ENCODE data around the gene DENND2A. TPM values are rescaled to one million over a fixed set of nuclear protein-coding genes. Genes with fewer than 3 reads are reported as not detected.
A peak's percentile ranks its signal among the peaks of the same experiment; 100 is the strongest.

DENND2A gene
- total RNA-seq, 1 experiment from 2014 or later: 10.0 TPM

GRCh38 chr7:140674899-140675701 is 34.5 kb upstream of the DENND2A start:
- Mint-ChIP-seq H3K9me3 (no peaks in the 10 kb centered on the region), H3K27me3 (ENCODE audit: low read depth) (0 out of 2 replicates have a peak, but pooled peaks cover 2% of the 10 kb centered on the region), H3K27ac (no peak overlapping the region), H3K4me3 (no peak overlapping the region; the same call in 1 of the 2 replicates), H3K36me3 (peaks cover 6% of the 10 kb centered on the region), H3K4me1 (peaks cover 11% of the 10 kb centered on the region)
- ATAC-seq (peak; percentile 40), DNase-seq (ENCODE audit: low spot score) (no peak)
- ChIA-PET POLR2A (no interaction called here), CTCF (interaction anchor here (0.5 to 3.4 kb wide), 16 partner anchors 11 to 336 kb away, joined by 3 to 21 read pairs (median 4); partner anchors contain the start of gene DENND2A)
- TF ChIP-seq ELF4 (CRISPR knock-in tag; IDR thresholded peaks at IDR 0.05; ENCODE audit: low read depth) (no peak), ERG (CRISPR knock-in tag; IDR thresholded peaks at IDR 0.05) (no peak), RELA (CRISPR knock-in tag; IDR thresholded peaks at IDR 0.05; ENCODE audit: borderline replicate concordance) (no peak), ZNF317 (CRISPR knock-in tag; IDR thresholded peaks at IDR 0.05; ENCODE audit: borderline replicate concordance, low read depth) (no peak), ZNF416 (CRISPR knock-in tag; IDR thresholded peaks at IDR 0.05) (no peak), ATF2 (CRISPR knock-in tag; IDR thresholded peaks at IDR 0.05; ENCODE audit: borderline replicate concordance, low read depth) (no peak)
- TF ChIP-seq, protein P1, sequence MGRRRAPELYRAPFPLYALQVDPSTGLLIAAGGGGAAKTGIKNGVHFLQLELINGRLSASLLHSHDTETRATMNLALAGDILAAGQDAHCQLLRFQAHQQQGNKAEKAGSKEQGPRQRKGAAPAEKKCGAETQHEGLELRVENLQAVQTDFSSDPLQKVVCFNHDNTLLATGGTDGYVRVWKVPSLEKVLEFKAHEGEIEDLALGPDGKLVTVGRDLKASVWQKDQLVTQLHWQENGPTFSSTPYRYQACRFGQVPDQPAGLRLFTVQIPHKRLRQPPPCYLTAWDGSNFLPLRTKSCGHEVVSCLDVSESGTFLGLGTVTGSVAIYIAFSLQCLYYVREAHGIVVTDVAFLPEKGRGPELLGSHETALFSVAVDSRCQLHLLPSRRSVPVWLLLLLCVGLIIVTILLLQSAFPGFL (CRISPR knock-in tag; IDR thresholded peaks at IDR 0.05; ENCODE audit: borderline replicate concordance): no peak
- TF ChIP-seq, protein P2, sequence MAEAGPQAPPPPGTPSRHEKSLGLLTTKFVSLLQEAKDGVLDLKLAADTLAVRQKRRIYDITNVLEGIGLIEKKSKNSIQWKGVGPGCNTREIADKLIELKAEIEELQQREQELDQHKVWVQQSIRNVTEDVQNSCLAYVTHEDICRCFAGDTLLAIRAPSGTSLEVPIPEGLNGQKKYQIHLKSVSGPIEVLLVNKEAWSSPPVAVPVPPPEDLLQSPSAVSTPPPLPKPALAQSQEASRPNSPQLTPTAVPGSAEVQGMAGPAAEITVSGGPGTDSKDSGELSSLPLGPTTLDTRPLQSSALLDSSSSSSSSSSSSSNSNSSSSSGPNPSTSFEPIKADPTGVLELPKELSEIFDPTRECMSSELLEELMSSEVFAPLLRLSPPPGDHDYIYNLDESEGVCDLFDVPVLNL (CRISPR knock-in tag; IDR thresholded peaks at IDR 0.05; ENCODE audit: borderline replicate concordance, low read depth): no peak

DNA sequence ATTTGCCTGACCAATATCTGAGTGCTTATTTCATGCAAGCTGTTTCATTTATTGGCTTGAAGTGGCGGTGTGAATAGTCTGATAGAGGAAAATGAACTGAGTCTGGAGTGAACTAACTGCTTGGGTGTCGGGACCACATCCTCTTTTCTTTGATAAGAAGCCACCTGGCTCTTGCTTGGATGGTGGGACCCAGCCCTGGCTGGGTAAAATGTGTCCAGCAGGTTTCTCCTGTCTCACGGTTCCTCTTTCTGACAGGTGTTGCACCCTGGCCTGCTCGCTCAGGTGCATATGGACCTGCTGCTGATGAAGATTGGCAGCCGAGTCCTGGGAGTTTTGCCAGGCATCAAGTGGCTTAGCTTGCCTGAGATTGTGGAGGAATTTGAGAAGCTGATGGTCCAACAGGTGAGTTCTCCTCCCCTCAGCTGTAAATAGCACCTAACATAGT is 33.8 kb upstream of the DENND2A start:
- Mint-ChIP-seq H3K27me3 (ENCODE audit: low read depth) (0 out of 2 replicates have a peak, but pooled peaks cover 2% of the 10 kb centered on the region), H3K36me3 (peaks cover 4% of the 10 kb centered on the region), H3K4me1 (peaks cover 11% of the 10 kb centered on the region), H3K9me3 (no peaks in the 10 kb centered on the region), H3K27ac (no peak overlapping the region), H3K4me3 (peak overlapping the region; percentile 76)
- ATAC-seq (no peak), DNase-seq (ENCODE audit: low spot score) (no peak)
- POLR2A ChIA-PET: interaction anchor here (0.5 to 0.6 kb wide), 2 partner anchors 158 to 159 kb away, joined by 3 read pairs; no protein-coding TSS in a partner anchor
- CTCF ChIA-PET: interaction anchor here (1.2 to 3.4 kb wide), 9 partner anchors 12 to 309 kb away, joined by 3 to 21 read pairs (median 7); partner anchors contain the start of gene DENND2A
- TF ChIP-seq, protein P3, sequence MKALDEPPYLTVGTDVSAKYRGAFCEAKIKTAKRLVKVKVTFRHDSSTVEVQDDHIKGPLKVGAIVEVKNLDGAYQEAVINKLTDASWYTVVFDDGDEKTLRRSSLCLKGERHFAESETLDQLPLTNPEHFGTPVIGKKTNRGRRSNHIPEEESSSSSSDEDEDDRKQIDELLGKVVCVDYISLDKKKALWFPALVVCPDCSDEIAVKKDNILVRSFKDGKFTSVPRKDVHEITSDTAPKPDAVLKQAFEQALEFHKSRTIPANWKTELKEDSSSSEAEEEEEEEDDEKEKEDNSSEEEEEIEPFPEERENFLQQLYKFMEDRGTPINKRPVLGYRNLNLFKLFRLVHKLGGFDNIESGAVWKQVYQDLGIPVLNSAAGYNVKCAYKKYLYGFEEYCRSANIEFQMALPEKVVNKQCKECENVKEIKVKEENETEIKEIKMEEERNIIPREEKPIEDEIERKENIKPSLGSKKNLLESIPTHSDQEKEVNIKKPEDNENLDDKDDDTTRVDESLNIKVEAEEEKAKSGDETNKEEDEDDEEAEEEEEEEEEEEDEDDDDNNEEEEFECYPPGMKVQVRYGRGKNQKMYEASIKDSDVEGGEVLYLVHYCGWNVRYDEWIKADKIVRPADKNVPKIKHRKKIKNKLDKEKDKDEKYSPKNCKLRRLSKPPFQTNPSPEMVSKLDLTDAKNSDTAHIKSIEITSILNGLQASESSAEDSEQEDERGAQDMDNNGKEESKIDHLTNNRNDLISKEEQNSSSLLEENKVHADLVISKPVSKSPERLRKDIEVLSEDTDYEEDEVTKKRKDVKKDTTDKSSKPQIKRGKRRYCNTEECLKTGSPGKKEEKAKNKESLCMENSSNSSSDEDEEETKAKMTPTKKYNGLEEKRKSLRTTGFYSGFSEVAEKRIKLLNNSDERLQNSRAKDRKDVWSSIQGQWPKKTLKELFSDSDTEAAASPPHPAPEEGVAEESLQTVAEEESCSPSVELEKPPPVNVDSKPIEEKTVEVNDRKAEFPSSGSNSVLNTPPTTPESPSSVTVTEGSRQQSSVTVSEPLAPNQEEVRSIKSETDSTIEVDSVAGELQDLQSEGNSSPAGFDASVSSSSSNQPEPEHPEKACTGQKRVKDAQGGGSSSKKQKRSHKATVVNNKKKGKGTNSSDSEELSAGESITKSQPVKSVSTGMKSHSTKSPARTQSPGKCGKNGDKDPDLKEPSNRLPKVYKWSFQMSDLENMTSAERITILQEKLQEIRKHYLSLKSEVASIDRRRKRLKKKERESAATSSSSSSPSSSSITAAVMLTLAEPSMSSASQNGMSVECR (CRISPR knock-in tag; IDR thresholded peaks at IDR 0.05; ENCODE audit: borderline replicate concordance): no peak
- TF ChIP-seq RELA (CRISPR knock-in tag; IDR thresholded peaks at IDR 0.05; ENCODE audit: borderline replicate concordance) (no peak), ZNF232 (CRISPR knock-in tag; IDR thresholded peaks at IDR 0.05) (no peak), NFATC4 (CRISPR knock-in tag; IDR thresholded peaks at IDR 0.05) (no peak), SMAD4 (CRISPR knock-in tag; IDR thresholded peaks at IDR 0.05) (no peak), ELF4 (CRISPR knock-in tag; IDR thresholded peaks at IDR 0.05; ENCODE audit: low read depth) (no peak), NR2C2 (CRISPR knock-in tag; IDR thresholded peaks at IDR 0.05) (no peak), STAT6 (CRISPR knock-in tag; conservative IDR thresholded peaks at IDR 0.05; ENCODE audit: low read depth) (no peak), GRHL2 (CRISPR knock-in tag; IDR thresholded peaks at IDR 0.05; ENCODE audit: insufficient replicate concordance, severe bottlenecking) (no peak), TP53 (CRISPR knock-in tag; IDR thresholded peaks at IDR 0.05) (no peak)
- TF ChIP-seq, protein P4, sequence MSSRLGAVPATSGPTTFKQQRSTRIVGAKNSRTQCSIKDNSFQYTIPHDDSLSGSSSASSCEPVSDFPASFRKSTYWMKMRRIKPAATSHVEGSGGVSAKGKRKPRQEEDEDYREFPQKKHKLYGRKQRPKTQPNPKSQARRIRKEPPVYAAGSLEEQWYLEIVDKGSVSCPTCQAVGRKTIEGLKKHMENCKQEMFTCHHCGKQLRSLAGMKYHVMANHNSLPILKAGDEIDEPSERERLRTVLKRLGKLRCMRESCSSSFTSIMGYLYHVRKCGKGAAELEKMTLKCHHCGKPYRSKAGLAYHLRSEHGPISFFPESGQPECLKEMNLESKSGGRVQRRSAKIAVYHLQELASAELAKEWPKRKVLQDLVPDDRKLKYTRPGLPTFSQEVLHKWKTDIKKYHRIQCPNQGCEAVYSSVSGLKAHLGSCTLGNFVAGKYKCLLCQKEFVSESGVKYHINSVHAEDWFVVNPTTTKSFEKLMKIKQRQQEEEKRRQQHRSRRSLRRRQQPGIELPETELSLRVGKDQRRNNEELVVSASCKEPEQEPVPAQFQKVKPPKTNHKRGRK (CRISPR knock-in tag; IDR thresholded peaks at IDR 0.05; ENCODE audit: borderline replicate concordance): no peak
